Duodenal mucosa (tissue), 2 donors: ENCODE results near the gene PLSCR4.

Experiments
- H3K27ac ChIP-seq: one replicate; pipeline ENCODE4 v1.7.0; 2013; ENCODE audit warnings: low read depth, low read length
- H3K27me3 ChIP-seq, 2 donors: one replicate each; pipeline ENCODE4 v1.7.0; 2013; ENCODE audit warnings: low read length in 2 of 2, control low read depth in 1 of 2; ENCODE audit not compliant: insufficient read depth in 2 of 2, control insufficient read depth in 1 of 2
- H3K36me3 ChIP-seq, 2 donors: one replicate each; pipeline ENCODE4 v1.7.0; 2013; ENCODE audit warnings: low read length in 2 of 2, control low read depth in 1 of 2; ENCODE audit not compliant: insufficient read depth in 2 of 2, control insufficient read depth in 1 of 2
- H3K4me1 ChIP-seq, 2 donors: one replicate each; pipeline ENCODE4 v1.7.0; 2013; ENCODE audit warnings: low read length in 2 of 2, control low read depth in 1 of 2; ENCODE audit not compliant: insufficient read depth in 2 of 2, control insufficient read depth in 1 of 2
- H3K4me3 ChIP-seq, 2 donors: one replicate each; pipeline ENCODE4 v1.7.0; 2013; ENCODE audit warnings: low read length in 2 of 2, low read depth in 1 of 2
- H3K9ac ChIP-seq, 2 donors: one replicate each; pipeline ENCODE4 v1.7.0; 2013; ENCODE audit warnings: low read length in 2 of 2, low read depth in 1 of 2
- H3K9me3 ChIP-seq, 2 donors: one replicate each; pipeline ENCODE4 v1.7.0; 2013; ENCODE audit warnings: low read length in 2 of 2, control low read depth in 1 of 2; ENCODE audit not compliant: control insufficient read depth in 1 of 2

Gene PLSCR4

GRCh38 chr3:146177519-146177918 lies 73.4 kb downstream of the PLSCR4 start:
- Histone ChIP-seq H3K4me3 (no peak overlapping the region), H3K9ac (no peak overlapping the region), H3K36me3 (no peaks in the 10 kb centered on the region), H3K4me1 (no peaks in the 10 kb centered on the region), H3K9me3 (no peaks in the 10 kb centered on the region), H3K27ac (no peak overlapping the region), H3K27me3 (no peaks in the 10 kb centered on the region)

GRCh38 chr3:146177072-146177471 lies 73.8 kb downstream of the PLSCR4 start:
- H3K9me3 ChIP-seq: no peaks in the 10 kb centered on the region
- no peaks in the 10 kb centered on the region for H3K36me3 ChIP-seq
- H3K27me3 ChIP-seq: no peaks in the 10 kb centered on the region
- no peak overlapping the region for H3K27ac ChIP-seq
- no peaks in the 10 kb centered on the region for H3K4me1 ChIP-seq
- H3K4me3 ChIP-seq: no peak overlapping the region
- H3K9ac ChIP-seq: no peak overlapping the region

GRCh38 chr3:146172586-146172985 lies 78.3 kb downstream of the PLSCR4 start:
- Histone ChIP-seq H3K9ac (no peak overlapping the region), H3K4me3 (no peak overlapping the region), H3K4me1 (no peaks in the 10 kb centered on the region), H3K27me3 (no peaks in the 10 kb centered on the region), H3K36me3 (no peaks in the 10 kb centered on the region), H3K9me3 (no peaks in the 10 kb centered on the region), H3K27ac (no peak overlapping the region)

- Histone ChIP-seq H3K27ac (no peak overlapping the region), H3K9me3 (no peaks in the 10 kb centered on the region), H3K4me3 (no peak overlapping the region), H3K36me3 (no peaks in the 10 kb centered on the region), H3K4me1 (peaks cover 0 to under 1% of the 10 kb centered on the region in 2 donors), H3K27me3 (no peaks in the 10 kb centered on the region), H3K9ac (no peak overlapping the region)
These were observed 80.3 kb downstream of the PLSCR4 start for GRCh38 chr3:146170591-146170990.

GRCh38 chr3:146169891-146170290 lies 81.0 kb downstream of the PLSCR4 start:
- H3K36me3 ChIP-seq: no peaks in the 10 kb centered on the region
- no peaks in the 10 kb centered on the region for H3K27me3 ChIP-seq
- H3K4me1 ChIP-seq: peaks cover 4 to 7% of the 10 kb centered on the region in 2 donors
- H3K27ac ChIP-seq: no peak overlapping the region
- no peak overlapping the region for H3K4me3 ChIP-seq
- H3K9me3 ChIP-seq: no peaks in the 10 kb centered on the region
- H3K9ac ChIP-seq: no peak overlapping the region

- no peak overlapping the region for H3K4me3 ChIP-seq
- H3K27ac ChIP-seq: no peak overlapping the region
- H3K9ac ChIP-seq: no peak overlapping the region
- no peaks in the 10 kb centered on the region for H3K36me3 ChIP-seq
- H3K27me3 ChIP-seq: no peaks in the 10 kb centered on the region
- no peaks in the 10 kb centered on the region for H3K9me3 ChIP-seq
- H3K4me1 ChIP-seq: peaks cover 9 to 16% of the 10 kb centered on the region in 2 donors
These were observed 84.1 kb downstream of the PLSCR4 start for GRCh38 chr3:146166826-146167225.

- Histone ChIP-seq H3K9ac (no peak overlapping the region), H3K4me1 (peaks cover 13 to 18% of the 10 kb centered on the region in 2 donors), H3K36me3 (no peaks in the 10 kb centered on the region), H3K9me3 (no peaks in the 10 kb centered on the region), H3K4me3 (no peak overlapping the region), H3K27ac (no peak overlapping the region), H3K27me3 (no peaks in the 10 kb centered on the region)
These were observed 84.5 kb downstream of the PLSCR4 start for GRCh38 chr3:146166415-146166821.

GRCh38 chr3:146165877-146166276 lies 85.0 kb downstream of the PLSCR4 start:
- H3K9me3 ChIP-seq: no peaks in the 10 kb centered on the region
- no peaks in the 10 kb centered on the region for H3K36me3 ChIP-seq
- H3K27ac ChIP-seq: no peak overlapping the region
- no peak overlapping the region for H3K9ac ChIP-seq
- no peaks in the 10 kb centered on the region for H3K27me3 ChIP-seq
- H3K4me1 ChIP-seq: peaks cover 15 to 18% of the 10 kb centered on the region in 2 donors
- H3K4me3 ChIP-seq: no peak overlapping the region

GRCh38 chr3:146164971-146165769 lies 85.7 kb downstream of the PLSCR4 start:
- H3K4me1 ChIP-seq: peaks cover 18% of the 10 kb centered on the region in 2 donors
- H3K27ac ChIP-seq: no peak overlapping the region
- no peaks in the 10 kb centered on the region for H3K9me3 ChIP-seq

GRCh38 chr3:146164506-146164905 lies 86.4 kb downstream of the PLSCR4 start:
- H3K4me1 ChIP-seq: peaks cover 18% of the 10 kb centered on the region in 2 donors
- no peak overlapping the region for H3K27ac ChIP-seq
- no peaks in the 10 kb centered on the region for H3K9me3 ChIP-seq
- H3K36me3 ChIP-seq: no peaks in the 10 kb centered on the region
- H3K9ac ChIP-seq: no peak overlapping the region
- H3K27me3 ChIP-seq: no peaks in the 10 kb centered on the region
- H3K4me3 ChIP-seq: no peak overlapping the region

More at GRCh38 chr3:146164971-146165769, 85.7 kb downstream of the PLSCR4 start:
- H3K27me3 ChIP-seq: no peaks in the 10 kb centered on the region
- no peak overlapping the region for H3K4me3 ChIP-seq
- no peaks in the 10 kb centered on the region for H3K36me3 ChIP-seq
- no peak overlapping the region for H3K9ac ChIP-seq
